Fibroblast of the conjunctiva (primary cell): ENCODE measurements around the gene FECH.

ENCODE experiments used
- DNase-seq: peaks from one replicate; pipeline ENCODE4 v3.0.0-alpha.2; 2010; ENCODE audit warnings: low read depth

FECH gene

DNA sequence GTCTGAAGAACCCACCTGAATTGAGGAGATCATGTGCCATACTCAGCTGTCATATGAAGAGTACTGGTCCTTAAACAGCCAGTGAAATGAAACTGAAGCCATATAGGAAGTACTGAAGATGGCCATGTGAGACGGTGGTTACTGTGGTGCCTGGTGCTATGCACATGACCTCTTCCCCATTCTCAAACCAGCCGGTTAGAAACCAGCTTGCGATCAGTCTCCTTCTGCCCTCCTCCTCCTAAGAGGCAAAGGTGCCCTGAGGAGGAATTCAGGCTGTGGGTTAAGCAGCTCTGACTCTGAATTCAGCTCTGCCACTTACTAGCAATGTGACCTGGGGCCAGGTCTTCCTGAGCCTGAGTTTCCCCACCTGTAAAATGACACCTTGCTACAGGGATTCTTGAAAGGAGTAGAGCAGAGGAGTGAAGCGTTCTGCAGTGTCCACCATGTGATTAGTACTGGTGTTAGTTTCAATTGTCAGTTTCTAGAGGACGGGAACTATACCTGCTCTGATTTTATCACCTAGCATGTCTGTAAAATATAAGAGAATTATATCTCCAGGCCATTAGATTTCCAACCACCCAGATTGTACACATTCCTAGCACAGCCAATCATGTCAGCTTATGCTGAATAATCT is 5.1 kb downstream of the FECH start:
- DNase-seq, result no peak

DNA sequence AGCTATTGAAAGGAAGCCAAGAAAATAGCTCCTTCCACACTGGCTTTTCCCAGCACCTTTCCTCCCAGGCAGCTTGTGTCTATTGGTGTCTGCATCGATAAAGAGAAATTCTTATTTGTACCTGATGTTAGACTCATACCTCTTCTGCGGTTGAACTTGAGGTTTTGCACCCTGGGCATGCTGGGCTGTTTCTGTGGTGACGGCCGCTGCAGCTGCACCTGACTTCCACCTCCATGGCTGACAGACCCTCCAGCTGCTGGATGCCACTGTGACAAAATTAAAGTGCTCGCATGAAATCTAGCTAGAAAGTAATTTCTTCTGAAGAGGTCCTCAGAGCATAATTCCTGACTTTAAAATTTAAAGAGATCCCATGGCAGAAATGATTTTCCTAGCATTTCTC is 6.6 kb downstream of the FECH start:
- no peak for DNase-seq

- no peak for DNase-seq
These were observed 10.2 kb downstream of the FECH start for GRCh38 chr18:57576316-57576715.

DNA sequence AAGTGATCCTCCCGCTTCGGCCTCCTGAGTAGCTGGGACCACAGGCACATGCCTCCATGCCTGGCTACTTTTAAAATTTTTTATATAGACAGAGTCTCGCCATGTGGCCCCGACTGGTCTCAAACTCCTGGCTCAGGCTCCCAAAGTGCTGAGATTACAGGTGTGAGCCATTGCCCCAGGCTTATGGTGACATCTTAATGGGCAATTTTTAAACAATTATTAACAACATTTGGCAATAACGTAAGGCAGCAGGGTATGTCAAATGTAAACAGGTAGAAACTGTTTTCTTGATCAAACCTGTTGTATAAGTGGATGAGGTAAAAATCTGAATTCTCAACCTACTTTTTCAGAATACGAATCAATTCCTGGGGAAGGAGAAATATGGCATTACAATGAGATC is 11.0 kb downstream of the FECH start:
- DNase-seq, result no peak

DNA sequence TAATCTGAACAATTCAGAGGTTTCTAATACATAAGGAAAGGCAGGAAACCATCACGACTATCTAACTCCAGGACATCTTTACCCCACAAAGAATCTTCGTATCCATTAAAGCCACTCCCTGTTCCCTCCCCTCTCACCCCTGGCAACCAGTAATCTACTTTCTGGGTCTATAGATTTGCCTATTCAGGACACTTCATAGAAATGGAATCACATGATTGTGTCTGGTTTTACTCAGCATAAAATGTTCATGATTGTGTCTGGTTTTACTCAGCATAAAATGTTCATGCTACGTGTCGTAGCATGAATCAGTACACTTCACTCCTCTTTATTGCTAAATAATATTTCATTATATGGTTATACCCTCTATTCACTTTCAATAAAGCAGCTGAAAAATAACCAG is 11.6 kb downstream of the FECH start:
- no peak for DNase-seq

- DNase-seq, result no peak
These were observed 16.3 kb downstream of the FECH start for GRCh38 chr18:57570162-57570561.

GRCh38 chr18:57569133-57569532 is 17.4 kb downstream of the FECH start:
- no peak for DNase-seq

DNA sequence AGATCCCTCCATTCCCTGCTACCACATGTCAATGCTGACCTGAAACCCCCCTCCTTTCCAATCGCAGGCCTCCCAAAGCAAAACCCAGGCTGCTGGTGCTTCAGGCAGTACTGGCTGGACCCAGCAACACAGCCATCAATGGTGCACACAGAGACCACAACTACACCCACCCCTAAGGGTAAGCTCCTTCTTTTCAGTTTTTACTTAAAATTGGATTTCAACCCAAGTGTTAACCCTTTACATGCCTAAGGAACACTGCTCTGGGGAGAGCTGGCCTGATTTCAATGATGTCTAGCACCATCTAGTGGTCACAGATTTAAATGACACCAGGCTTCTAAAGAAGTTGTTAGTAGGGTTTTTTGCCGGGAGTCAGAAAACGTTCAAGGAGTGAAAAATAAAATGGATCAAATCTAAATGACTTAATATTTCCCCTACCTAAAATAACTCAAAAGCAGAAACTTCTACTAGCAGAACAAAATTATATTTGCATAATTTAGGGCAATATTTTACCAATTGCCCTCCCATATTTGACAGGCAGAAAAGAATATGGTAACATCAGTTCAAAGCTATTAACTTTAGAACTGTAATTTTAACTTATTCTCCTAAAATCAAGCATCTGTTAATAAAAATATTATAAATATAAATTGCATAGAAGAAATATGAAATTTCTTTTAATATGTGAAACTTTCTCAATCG is 24.6 kb downstream of the FECH start:
- DNase-seq, result peak; percentile 24

- no peak for DNase-seq
These were observed 25.2 kb downstream of the FECH start for GRCh38 chr18:57561261-57561660.

- no peak for DNase-seq
These were observed 27.2 kb downstream of the FECH start for GRCh38 chr18:57559314-57559713.

GRCh38 chr18:57555134-57555533 is 31.4 kb downstream of the FECH start:
- no peak for DNase-seq

- DNase-seq, result no peak
These were observed 36.0 kb downstream of the FECH start for GRCh38 chr18:57550510-57550909.

DNA sequence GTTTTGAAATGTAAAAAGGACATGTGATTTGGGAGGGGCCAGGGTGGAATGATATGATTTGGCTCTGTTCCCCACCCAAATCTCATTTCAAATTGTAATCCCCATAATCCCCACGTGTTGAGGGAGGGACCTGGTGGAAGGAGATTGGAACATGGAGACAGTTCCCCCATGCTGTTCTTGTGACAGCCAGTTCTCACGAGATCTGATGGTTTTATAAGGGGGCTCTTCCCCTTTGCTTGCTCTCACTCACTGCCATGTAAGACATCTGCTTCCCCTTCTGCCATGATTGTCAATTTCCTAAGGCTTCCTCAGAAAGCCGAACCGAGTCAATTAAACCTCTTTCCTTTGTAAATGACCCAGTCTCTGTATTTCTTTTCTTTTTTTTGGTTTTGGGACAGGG is 39.2 kb downstream of the FECH start:
- no peak for DNase-seq

DNA sequence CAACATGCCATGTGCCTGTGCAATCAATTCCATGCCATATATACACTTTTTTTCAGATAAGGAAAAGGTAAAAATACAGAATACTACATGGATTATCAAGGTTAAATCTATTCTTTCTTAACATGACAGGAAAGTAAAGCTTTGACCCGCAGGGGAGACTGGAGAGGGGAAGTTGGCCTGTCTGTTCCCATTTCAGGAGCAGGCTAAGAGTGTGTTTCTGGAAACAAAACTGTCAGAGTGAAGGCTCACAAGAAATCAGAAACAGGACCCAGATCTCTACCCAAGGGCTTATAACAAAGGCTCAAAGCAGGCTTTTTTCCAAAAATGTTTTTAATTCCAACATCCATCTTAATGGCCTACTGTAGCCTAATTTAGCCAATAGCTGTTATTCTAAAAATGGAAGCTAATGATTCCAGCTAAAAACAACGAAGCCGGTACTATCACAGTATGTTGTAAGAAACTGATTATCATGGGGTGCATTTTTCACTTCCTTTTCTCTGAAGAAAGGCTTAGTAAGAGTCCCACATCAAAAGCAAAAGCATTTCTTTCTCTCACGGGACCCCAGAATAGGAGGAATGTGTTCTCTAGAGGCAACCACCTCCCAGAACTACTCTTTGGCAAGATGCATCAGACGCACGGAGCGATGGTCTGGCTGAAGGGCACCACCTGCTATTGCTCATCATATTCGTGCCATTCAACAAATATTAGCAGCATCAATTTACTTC is 41.4 kb downstream of the FECH start:
- no peak for DNase-seq

- no peak for DNase-seq
These were observed 42.9 kb downstream of the FECH start for GRCh38 chr18:57543560-57543959.

GRCh38 chr18:57542812-57543427 is 43.6 kb downstream of the FECH start:
- peak; percentile 69 for DNase-seq

GRCh38 chr18:57542126-57542525 is 44.4 kb downstream of the FECH start:
- DNase-seq, result peak; percentile 17

- no peak for DNase-seq
These were observed 46.8 kb downstream of the FECH start for GRCh38 chr18:57539702-57540101.

- DNase-seq, result no peak
These were observed 47.9 kb downstream of the FECH start for GRCh38 chr18:57538614-57539013.

DNA sequence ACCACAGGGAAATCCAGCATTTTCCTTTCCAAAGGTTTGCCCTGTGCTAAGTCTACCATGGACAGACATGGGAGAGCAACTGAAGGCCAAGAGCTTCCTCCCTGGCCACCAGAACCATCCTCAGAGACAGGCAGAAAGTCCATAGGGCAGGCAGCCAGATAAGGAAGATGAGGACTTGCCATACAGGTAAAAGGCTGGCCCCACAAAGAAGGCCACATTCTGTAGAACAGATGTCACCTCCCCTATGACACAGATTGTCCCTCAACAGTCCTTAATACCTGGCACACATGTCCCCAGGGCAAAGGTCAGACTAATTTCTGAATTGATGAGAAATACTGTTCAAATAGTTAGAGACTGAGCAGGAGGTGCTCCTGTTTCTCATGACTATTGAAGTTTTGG is 52.0 kb downstream of the FECH start:
- DNase-seq, result no peak

DNA sequence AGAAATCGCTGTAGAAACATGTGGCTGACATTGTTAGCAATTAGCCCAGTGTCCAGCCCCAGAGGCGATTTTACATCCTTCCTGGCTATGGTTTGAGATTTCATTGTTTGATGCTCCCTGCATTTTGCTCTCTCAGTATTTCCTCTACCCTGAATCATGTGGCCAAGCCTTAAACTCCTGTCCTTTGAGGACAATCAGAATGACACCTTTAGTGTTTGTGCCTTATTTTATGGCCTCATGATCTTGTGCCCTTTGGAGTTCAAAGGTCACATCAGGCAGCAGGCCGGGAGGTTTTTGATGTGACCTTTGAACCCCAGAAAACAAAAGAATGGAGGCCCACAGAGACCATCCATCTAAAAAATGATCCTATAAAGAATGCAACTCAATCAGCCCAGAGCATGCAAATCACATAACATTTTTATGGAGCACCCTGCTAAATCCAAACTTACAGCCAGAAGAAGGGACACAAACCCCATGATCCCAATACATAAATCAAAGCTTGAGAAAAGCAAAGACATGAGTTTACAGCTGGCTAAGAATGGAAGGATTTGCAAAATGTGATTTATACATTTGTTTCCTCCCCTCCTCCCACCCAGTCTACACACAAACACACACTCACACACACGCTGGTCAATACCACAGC is 52.5 kb downstream of the FECH start:
- DNase-seq, result no peak
